SIG-M5 treated with dmso at 0.1 percent for 504 hours (cell line): ENCODE data around the gene COPRS.
"Not testable (repeated sequence)": the region's sequence is repeated elsewhere in the genome, so short reads cannot be mapped to it uniquely, and the experiment has no call there.

Experiments
- DNase-seq: peaks from one replicate; lab custom pipeline; 2025; ENCODE audit not compliant: unreplicated experiment; lab: John Stamatoyannopoulos, UW

COPRS gene

GRCh38 chr17:31809876-31810275 lies 49.2 kb downstream of the COPRS start:
- DNase-seq = not testable (repeated sequence)

- no peak for DNase-seq
Observed at GRCh38 chr17:31808521-31809050, 50.5 kb downstream of the COPRS start.

GRCh38 chr17:31807846-31808245 lies 51.2 kb downstream of the COPRS start:
- DNase-seq = no peak

GRCh38 chr17:31806921-31807320 lies 52.1 kb downstream of the COPRS start:
- DNase-seq = no peak

GRCh38 chr17:31803494-31804213 lies 55.4 kb downstream of the COPRS start:
- no peak for DNase-seq

GRCh38 chr17:31802502-31802901 lies 56.5 kb downstream of the COPRS start:
- peak; percentile 64 for DNase-seq
